Glutamatergic neuron (in vitro differentiated cells): Measurements from ENCODE around the gene XRCC3. TPM values are rescaled to one million over a fixed set of nuclear protein-coding genes. Genes with fewer than 3 reads are reported as not detected.

ENCODE experiments used
- DNase-seq: peaks from one replicate; pipeline ENCODE4 v3.0.0; 2022
- H3K27ac Mint-ChIP-seq: one replicate; pipeline ENCODE4 v1.8.0; 2020; ENCODE audit warnings: mild to moderate bottlenecking, mixed read lengths, inconsistent platforms; ENCODE audit not compliant: unreplicated experiment
- H3K27me3 Mint-ChIP-seq: one replicate; pipeline ENCODE4 v1.8.0; 2020; ENCODE audit warnings: mild to moderate bottlenecking, moderate library complexity, mixed read lengths, inconsistent platforms; ENCODE audit not compliant: unreplicated experiment
- H3K36me3 Mint-ChIP-seq: one replicate; pipeline ENCODE4 v1.8.0; 2020; ENCODE audit warnings: mild to moderate bottlenecking, mixed read lengths, inconsistent platforms; ENCODE audit not compliant: unreplicated experiment
- H3K4me1 Mint-ChIP-seq: one replicate; pipeline ENCODE4 v1.8.0; 2020; ENCODE audit warnings: mild to moderate bottlenecking, low read depth, mixed read lengths, inconsistent platforms; ENCODE audit not compliant: unreplicated experiment
- H3K4me3 Mint-ChIP-seq: one replicate; pipeline ENCODE4 v1.8.0; 2020; ENCODE audit warnings: mild to moderate bottlenecking, mixed read lengths, inconsistent platforms; ENCODE audit not compliant: unreplicated experiment
- H3K9me3 Mint-ChIP-seq: one replicate; pipeline ENCODE4 v1.8.0; 2020; ENCODE audit warnings: mild to moderate bottlenecking, moderate library complexity, mixed read lengths, inconsistent platforms; ENCODE audit not compliant: unreplicated experiment
- total RNA-seq: library from RNA; stranded (reverse); fragmentation: NEBNext Ultra II Directional; extraction: Animal tissue kit (Norgen Biotek cat#: 25700); gene quantifications from one replicate; pipeline ENCODE4 v1.2.1, GENCODE V29; 2021; ENCODE audit not compliant: unreplicated experiment
- TF ChIP-seq, protein P1 (sequence below): fragments of 200-600 bp; sonication (generic); IDR thresholded peaks from one replicate; pipeline ENCODE4 v1.5.0; 2021; ENCODE audit not compliant: partially characterized antibody, unreplicated experiment

Gene XRCC3
- total RNA-seq, 1 donor from 2014 or later = 4.5 TPM

- peaks cover 29% of the 10 kb centered on the region for H3K27me3 Mint-ChIP-seq
- TF ChIP-seq, protein P1, sequence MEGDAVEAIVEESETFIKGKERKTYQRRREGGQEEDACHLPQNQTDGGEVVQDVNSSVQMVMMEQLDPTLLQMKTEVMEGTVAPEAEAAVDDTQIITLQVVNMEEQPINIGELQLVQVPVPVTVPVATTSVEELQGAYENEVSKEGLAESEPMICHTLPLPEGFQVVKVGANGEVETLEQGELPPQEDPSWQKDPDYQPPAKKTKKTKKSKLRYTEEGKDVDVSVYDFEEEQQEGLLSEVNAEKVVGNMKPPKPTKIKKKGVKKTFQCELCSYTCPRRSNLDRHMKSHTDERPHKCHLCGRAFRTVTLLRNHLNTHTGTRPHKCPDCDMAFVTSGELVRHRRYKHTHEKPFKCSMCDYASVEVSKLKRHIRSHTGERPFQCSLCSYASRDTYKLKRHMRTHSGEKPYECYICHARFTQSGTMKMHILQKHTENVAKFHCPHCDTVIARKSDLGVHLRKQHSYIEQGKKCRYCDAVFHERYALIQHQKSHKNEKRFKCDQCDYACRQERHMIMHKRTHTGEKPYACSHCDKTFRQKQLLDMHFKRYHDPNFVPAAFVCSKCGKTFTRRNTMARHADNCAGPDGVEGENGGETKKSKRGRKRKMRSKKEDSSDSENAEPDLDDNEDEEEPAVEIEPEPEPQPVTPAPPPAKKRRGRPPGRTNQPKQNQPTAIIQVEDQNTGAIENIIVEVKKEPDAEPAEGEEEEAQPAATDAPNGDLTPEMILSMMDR = no peak
- peaks cover 9% of the 10 kb centered on the region for H3K36me3 Mint-ChIP-seq
- peak overlapping the region; percentile 86 for H3K4me3 Mint-ChIP-seq
- H3K4me1 Mint-ChIP-seq = peaks cover 33% of the 10 kb centered on the region
- peaks cover 29% of the 10 kb centered on the region for H3K9me3 Mint-ChIP-seq
- H3K27ac Mint-ChIP-seq = peak overlapping the region; percentile 55
- no peak for DNase-seq
Measured at GRCh38 chr14:103716091-103716801, 995 bp upstream of the XRCC3 start.

GRCh38 chr14:103714063-103714724 is 1.1 kb downstream of the XRCC3 start:
- peaks cover 9% of the 10 kb centered on the region for H3K36me3 Mint-ChIP-seq
- peaks cover 38% of the 10 kb centered on the region for H3K27me3 Mint-ChIP-seq
- H3K4me1 Mint-ChIP-seq = peaks cover 33% of the 10 kb centered on the region
- H3K4me3 Mint-ChIP-seq = peak overlapping the region; percentile 49
- H3K27ac Mint-ChIP-seq = peak overlapping the region; percentile 77
- TF ChIP-seq, protein P1 = no peak
- peaks cover 37% of the 10 kb centered on the region for H3K9me3 Mint-ChIP-seq
- no peak for DNase-seq

GRCh38 chr14:103713304-103714062 is 1.8 kb downstream of the XRCC3 start:
- Mint-ChIP-seq H3K36me3 (peaks cover 9% of the 10 kb centered on the region), H3K4me3 (peak overlapping the region; percentile 49), H3K9me3 (peaks cover 45% of the 10 kb centered on the region), H3K4me1 (peaks cover 36% of the 10 kb centered on the region), H3K27me3 (peaks cover 43% of the 10 kb centered on the region), H3K27ac (peak overlapping the region; percentile 81)
- no peak for DNase-seq
- TF ChIP-seq, protein P1 = no peak

DNA sequence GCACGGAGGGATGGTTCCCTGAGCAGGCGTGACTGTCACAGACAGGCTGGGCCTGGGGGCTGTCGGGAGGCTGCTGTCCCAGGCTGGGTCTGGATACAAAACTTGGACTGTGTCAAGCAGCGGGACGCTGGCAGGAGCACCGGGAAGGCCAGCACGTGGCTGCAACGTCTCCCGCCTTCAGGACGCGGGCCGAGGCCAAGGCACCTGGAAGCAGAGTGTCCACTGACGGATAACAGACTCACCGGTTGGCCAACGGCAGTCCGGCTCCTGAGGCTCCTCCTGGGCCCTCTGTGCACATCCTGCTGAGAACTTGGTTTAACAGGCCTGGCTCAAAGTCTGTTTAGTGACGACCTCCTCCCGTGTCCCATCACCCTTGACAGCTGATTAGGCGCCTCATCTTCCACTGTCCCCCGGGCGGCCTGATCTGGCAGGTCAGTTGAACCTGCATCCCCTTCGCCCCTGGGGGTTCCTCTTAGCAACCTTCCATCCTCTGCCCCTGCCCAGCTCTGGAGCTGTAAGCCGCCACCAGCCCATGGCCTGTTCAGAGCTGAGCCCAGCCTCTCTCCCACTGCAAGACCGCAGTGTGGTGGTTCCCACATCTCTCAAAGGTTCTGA is 2.5 kb downstream of the XRCC3 start:
- H3K4me3 Mint-ChIP-seq = peak overlapping the region; percentile 20
- peaks cover 30% of the 10 kb centered on the region for H3K4me1 Mint-ChIP-seq
- H3K27me3 Mint-ChIP-seq = peaks cover 47% of the 10 kb centered on the region
- peaks cover 9% of the 10 kb centered on the region for H3K36me3 Mint-ChIP-seq
- H3K27ac Mint-ChIP-seq = peak overlapping the region; percentile 81
- peaks cover 48% of the 10 kb centered on the region for H3K9me3 Mint-ChIP-seq
- no peak for DNase-seq
- TF ChIP-seq, protein P1 = no peak
